H1 (cell line): Measurements from ENCODE around the gene ZNF423. TPM values are rescaled to one million over a fixed set of nuclear protein-coding genes. Genes with fewer than 3 reads are reported as not detected.

Experiments
- CTCF ChIA-PET: fragments of 300-600 bp; sonication (Branson Sonifier 250); formaldehyde crosslinking; loops from one replicate; lab custom pipeline; 2021; ENCODE audit not compliant: partially characterized antibody; lab: Charles Lee
- POLR2A ChIA-PET: fragments of 300-600 bp; sonication (Branson Sonifier 250); formaldehyde crosslinking; loops from one replicate; lab custom pipeline; 2021; ENCODE audit warnings: inconsistent platforms; ENCODE audit not compliant: partially characterized antibody; lab: Charles Lee
- DNase-seq, 2 experiments: peaks; one replicate each; pipeline versions ENCODE4 v3.0.0 to v3.0.0-alpha.2; 2010 to 2022; ENCODE audit warnings: low spot score in 2 of 2, low read depth in 1 of 2, mixed read lengths in 1 of 2
- FAIRE-seq: peaks from 2 replicates; lab custom pipeline; 2011; peaks lifted over from hg19 to GRCh38; lab: Jason Lieb, UNC
- H2AFZ ChIP-seq: 2 replicates; pipeline ENCODE4 v1.8.1; 2012; ENCODE audit warnings: low read length, inconsistent platforms
- H2AK5ac ChIP-seq: 2 replicates; pipeline ENCODE4 v1.6.1; 2013; ENCODE audit warnings: low read depth, low read length
- H2BK120ac ChIP-seq: replicated peaks from 2 replicates; pipeline ENCODE3; 2013; ENCODE audit warnings: low read depth, low read length, inconsistent platforms
- H2BK12ac ChIP-seq: 2 replicates; pipeline ENCODE4 v1.6.1; 2013; ENCODE audit warnings: low read depth, low read length
- H2BK15ac ChIP-seq: 2 replicates; pipeline ENCODE4 v1.6.1; 2013; ENCODE audit warnings: low read length
- H2BK20ac ChIP-seq: 2 replicates; pipeline ENCODE4 v1.6.1; 2013; ENCODE audit warnings: low read length
- H2BK5ac ChIP-seq: 2 replicates; pipeline ENCODE4 v1.6.1; 2013; ENCODE audit warnings: low read depth, low read length
- H3K14ac ChIP-seq: 2 replicates; pipeline ENCODE4 v1.6.1; 2013; ENCODE audit warnings: inconsistent platforms; ENCODE audit not compliant: insufficient read length
- H3K18ac ChIP-seq: 2 replicates; pipeline ENCODE4 v1.6.1; 2013; ENCODE audit warnings: low read length; ENCODE audit errors: extremely low read depth
- H3K23ac ChIP-seq: 2 replicates; pipeline ENCODE4 v1.6.1; 2013; ENCODE audit warnings: inconsistent platforms; ENCODE audit not compliant: insufficient read length
- H3K23me2 ChIP-seq: 2 replicates; pipeline ENCODE4 v1.6.1; 2013; ENCODE audit warnings: low read depth, low read length
- H3K27ac ChIP-seq: 2 replicates; pipeline ENCODE4 v1.6.1; 2011; ENCODE audit warnings: low read depth, low read length, inconsistent platforms
- H3K27me3 ChIP-seq, 4 experiments: replicated peaks in 1 of 4; 1 replicate in 1 of 4; 2 replicates in 3 of 4; pipeline versions ENCODE4 v1.6.1 to v1.8.1; 2011 to 2013; ENCODE audit warnings: low read length in 3 of 4, mild to moderate bottlenecking in 3 of 4, inconsistent platforms in 2 of 4, mixed read lengths in 2 of 4, moderate library complexity in 1 of 4; ENCODE audit not compliant: control insufficient read depth in 3 of 4, insufficient read depth in 3 of 4; ENCODE audit errors: extremely low read depth in 1 of 4
- H3K36me3 ChIP-seq, 4 experiments: 2 replicates each; pipeline versions ENCODE4 v1.6.1 to v1.8.1; 2011 to 2013; ENCODE audit warnings: mild to moderate bottlenecking in 4 of 4, low read length in 3 of 4, moderate library complexity in 2 of 4, control low read depth in 1 of 4, inconsistent platforms in 1 of 4; ENCODE audit not compliant: insufficient read depth in 4 of 4, control insufficient read depth in 2 of 4
- H3K4ac ChIP-seq: replicated peaks from 2 replicates; pipeline ENCODE3; 2013; ENCODE audit warnings: low read length, low read depth, mixed read lengths, inconsistent platforms; ENCODE audit not compliant: insufficient read length
- H3K4me1 ChIP-seq, 4 experiments: replicated peaks in 1 of 4; 1 replicate in 1 of 4; 2 replicates in 3 of 4; pipeline versions ENCODE4 v1.6.1 to v1.8.1; 2011 to 2013; ENCODE audit warnings: low read length in 3 of 4, inconsistent platforms in 2 of 4, mixed read lengths in 1 of 4; ENCODE audit not compliant: insufficient read depth in 4 of 4, control insufficient read depth in 3 of 4
- H3K4me2 ChIP-seq, 2 experiments: 2 replicates each; pipeline versions ENCODE4 v1.6.1 to v1.8.1; 2011 to 2013; ENCODE audit warnings: low read depth in 2 of 2, low read length in 2 of 2, control low read depth in 1 of 2, inconsistent platforms in 1 of 2, mild to moderate bottlenecking in 1 of 2; ENCODE audit not compliant: insufficient read depth in 1 of 2
- H3K4me3 ChIP-seq, 4 experiments: fragments of 200-600, 300-600 bp in 1 of 4; sonication (generic), shearing (Covaris generic), sonication (Bioruptor Twin) in 1 of 4; 2 replicates each; pipeline versions ENCODE4 v1.5.1 to v1.8.1; 2011 to 2016; ENCODE audit warnings: low read length in 4 of 4, low read depth in 3 of 4, control low read depth in 2 of 4, inconsistent platforms in 2 of 4, mild to moderate bottlenecking in 2 of 4, mixed read lengths in 1 of 4, moderate library complexity in 1 of 4; ENCODE audit not compliant: insufficient read depth in 2 of 4; ENCODE audit errors: extremely low read depth in 1 of 4
- H3K56ac ChIP-seq: replicated peaks from 2 replicates; pipeline ENCODE3; 2013; ENCODE audit warnings: low read depth, mild to moderate bottlenecking, mixed read lengths, low read length, inconsistent platforms; ENCODE audit not compliant: insufficient read length
- H3K79me1 ChIP-seq: 2 replicates; pipeline ENCODE4 v1.6.1; 2013; ENCODE audit warnings: low read depth, low read length, control low read depth
- H3K79me2 ChIP-seq, 2 experiments: 2 replicates each; pipeline versions ENCODE4 v1.6.1 to v1.8.1; 2012 to 2013; ENCODE audit warnings: low read length in 2 of 2, mild to moderate bottlenecking in 2 of 2, inconsistent platforms in 1 of 2; ENCODE audit not compliant: insufficient read depth in 2 of 2, control insufficient read depth in 1 of 2
- H3K9ac ChIP-seq, 4 experiments: replicated peaks in 1 of 4; 1 replicate in 1 of 4; 2 replicates in 3 of 4; pipeline versions ENCODE4 v1.6.1 to v1.8.1; 2011 to 2013; ENCODE audit warnings: low read depth in 3 of 4, low read length in 3 of 4, control low read depth in 2 of 4, mild to moderate bottlenecking in 2 of 4, moderate library complexity in 2 of 4, inconsistent platforms in 1 of 4; ENCODE audit errors: extremely low read depth in 1 of 4
- H3K9me3 ChIP-seq, 2 experiments: 2 replicates each; pipeline versions ENCODE4 v1.6.1 to v1.8.1; 2012 to 2013; ENCODE audit warnings: mild to moderate bottlenecking in 2 of 2, moderate library complexity in 2 of 2, control low read depth in 1 of 2, inconsistent platforms in 1 of 2, low read depth in 1 of 2, low read length in 1 of 2, mixed read lengths in 1 of 2; ENCODE audit not compliant: insufficient read depth in 2 of 2
- H4K20me1 ChIP-seq, 2 experiments: replicated peaks in 1 of 2; 2 replicates each; pipeline versions ENCODE3 to v1.8.1; 2011 to 2013; ENCODE audit warnings: inconsistent platforms in 2 of 2, low read length in 2 of 2, mild to moderate bottlenecking in 1 of 2; ENCODE audit not compliant: insufficient read depth in 2 of 2, control insufficient read depth in 1 of 2
- H4K5ac ChIP-seq: 2 replicates; pipeline ENCODE4 v1.6.1; 2013; ENCODE audit warnings: low read length, low read depth, mixed read lengths, inconsistent platforms; ENCODE audit not compliant: insufficient read length
- H4K8ac ChIP-seq: 2 replicates; pipeline ENCODE4 v1.8.0; 2013; ENCODE audit warnings: mild to moderate bottlenecking, moderate library complexity, low read length, inconsistent platforms; ENCODE audit not compliant: insufficient read depth; ENCODE audit errors: extremely low read depth
- H4K91ac ChIP-seq: replicated peaks from 2 replicates; pipeline ENCODE3; 2013; ENCODE audit warnings: low read length, mixed read lengths, inconsistent platforms; ENCODE audit not compliant: insufficient read length
- CREB1 ChIP-seq: IDR thresholded peaks from 2 replicates; pipeline ENCODE4 v1.6.1; 2012; ENCODE audit warnings: inconsistent platforms
- CTBP2 ChIP-seq: IDR thresholded peaks from 2 replicates; pipeline ENCODE4 v1.7.0; 2011; ENCODE audit warnings: borderline replicate concordance, mild to moderate bottlenecking, moderate library complexity, mixed read lengths, low read length; ENCODE audit not compliant: insufficient read depth, insufficient read length
- KDM1A ChIP-seq: fragments of 200-600, 300-600 bp; sonication (generic); IDR thresholded peaks from 2 replicates; pipeline ENCODE4 v1.7.1; 2016; ENCODE audit warnings: mild to moderate bottlenecking, low read length, borderline replicate concordance
- POU5F1 ChIP-seq: IDR thresholded peaks from 2 replicates; pipeline ENCODE4 v1.6.1; 2011; ENCODE audit warnings: low read depth, mild to moderate bottlenecking, low read length, moderate library complexity
- WGBS, 2 experiments: shearing (Covaris generic) in 1 of 2; methylation state at CpG; one replicate each; pipeline versions ENCODE4 v1.1.6 to v1.1.7; 2013 to 2015; ENCODE audit warnings: low lambda C conversion rate in 2 of 2, mixed read lengths in 2 of 2, inconsistent platforms in 1 of 2, low coverage in 1 of 2, missing lambda C conversion rate in 1 of 2; ENCODE audit not compliant: insufficient replicate concordance in 2 of 2, insufficient coverage in 1 of 2, insufficient read length in 1 of 2; ENCODE audit errors: extremely low coverage in 1 of 2, missing lambda C conversion rate in 1 of 2; 5-methylcytosine and 5-hydroxymethylcytosine counted together
- polyA plus RNA-seq, 7 experiments: library from polyadenylated mRNA; depleted of rRNA in 3 of 7; stranded (reverse) in 5 of 7; unstranded in 2 of 7; fragments of >200 nt in 5 of 7; fragments of 200-250 nt in 2 of 7; gene quantifications; 1 replicate in 5 of 7; 2 replicates in 1 of 7; 4 replicates in 1 of 7; pipeline versions ENCODE4 v1.2.1 to v1.2.3, GENCODE V29; 2011 to 2013; ENCODE audit warnings: missing spikeins in 2 of 7, mixed read lengths in 2 of 7
- total RNA-seq: library from RNA; stranded (reverse); fragmentation: NEBNext Ultra II Directional; extraction: Animal tissue kit (Norgen Biotek cat#: 25700); gene quantifications from 2 replicates; pipeline ENCODE4 v1.2.1, GENCODE V29; 2021

ZNF423 gene
- total and polyA plus RNA-seq, 2 of the 8 experiments (the other 6 are each of a cell fraction or from before 2014, with no cell fraction given), result 38.2 to 52.3 TPM

- Histone ChIP-seq H3K36me3 (no peaks in the 10 kb centered on the region), H3K14ac (no peak overlapping the region), H2BK12ac (no peak overlapping the region), H2BK5ac (no peak overlapping the region), H2BK15ac (no peak overlapping the region), H2AK5ac (no peak overlapping the region), H3K4me2 (no peak overlapping the region), H4K5ac (no peak overlapping the region), H4K91ac (no peak overlapping the region), H3K27ac (no peak overlapping the region), H3K4me1 (no peaks in the 10 kb centered on the region; a peak in 1 of 7 replicates), H3K9me3 (no peaks in the 10 kb centered on the region), H3K27me3 (no peaks in the 10 kb centered on the region), H3K56ac (no peak overlapping the region), H3K23me2 (no peaks in the 10 kb centered on the region), H3K4ac (no peak overlapping the region), H3K23ac (no peak overlapping the region), H3K79me1 (no peaks in the 10 kb centered on the region), H3K9ac (no peak overlapping the region), H2BK20ac (no peak overlapping the region), H4K20me1 (peaks cover 0 to 5% of the 10 kb centered on the region in 2 experiments), H2BK120ac (no peak overlapping the region), H3K79me2 (no peaks in the 10 kb centered on the region), H3K4me3 (no peak overlapping the region), H2AFZ (no peak overlapping the region), H3K18ac (no peak overlapping the region), H4K8ac (no peak overlapping the region)
- 87% methylated on average over 10 of the region's 10 CpGs; no CpG with 5 or more reads in 1 of the 2 experiments for WGBS, 2 experiments
- DNase-seq, result no peak
- CTCF ChIA-PET, result interaction anchor here (1.0 to 1.5 kb wide), 2 partner anchors 57 to 61 kb away, joined by 3 read pairs; no protein-coding TSS in a partner anchor
- POLR2A ChIA-PET, result no interaction called here
- TF ChIP-seq CTBP2 (no peak), KDM1A (no peak), CREB1 (no peak), POU5F1 (no peak)
- FAIRE-seq, result no peak
Measured at GRCh38 chr16:49499414-49499785, 356.5 kb downstream of the ZNF423 start.
